ENCODE results near the gene SNX13. TPM values are rescaled to one million over a fixed set of nuclear protein-coding genes. Genes with fewer than 3 reads are reported as not detected.

SNX13 gene
- polyA plus RNA-seq, 1 of the 3 experiments (the other 2 are of a cell fraction) = 13.0 TPM

DNA sequence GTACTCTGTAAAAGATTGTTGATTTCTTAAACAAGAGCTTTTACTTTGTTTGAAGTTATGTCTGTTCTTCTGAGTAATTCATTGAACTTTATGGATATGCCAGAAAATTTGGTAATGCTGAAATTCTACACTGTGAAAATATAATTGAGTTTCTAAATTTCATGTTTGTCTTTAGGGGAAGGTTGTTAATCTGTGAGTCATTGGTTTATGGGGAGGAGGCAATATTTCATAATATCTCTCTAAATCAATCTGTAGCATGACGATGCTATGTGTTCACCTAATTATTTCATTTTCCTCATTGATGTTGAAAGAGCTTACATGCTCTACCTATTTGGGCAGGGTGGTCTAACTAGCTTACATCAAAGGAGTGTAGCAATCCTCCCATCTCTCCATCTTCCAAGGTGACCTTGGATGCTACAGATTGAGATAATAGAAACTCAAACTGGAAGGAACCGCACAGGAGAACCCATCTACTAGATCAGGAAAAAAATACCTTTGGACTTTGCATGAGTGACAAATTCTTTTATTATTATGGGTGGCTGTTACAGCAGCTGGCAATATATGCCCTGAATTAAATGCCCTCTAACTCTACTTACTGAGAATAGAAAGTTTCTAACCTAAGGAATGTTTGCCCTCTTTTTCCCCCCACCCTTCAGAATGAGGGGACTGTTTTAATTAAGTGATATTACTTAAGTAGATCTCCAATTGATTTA, 8.4 kb upstream of the SNX13 start:
- Histone ChIP-seq H3K36me3 (replicated peaks in 1 of 2; ENCODE audit: control insufficient read depth in 1 of 2, insufficient read depth in 2 of 2, low read length in 1 of 2) (no peaks in the 10 kb centered on the region), H3K79me2 (ENCODE audit: insufficient read depth) (no peaks in the 10 kb centered on the region), H3K9me3 (no peaks in the 10 kb centered on the region), H3K4me1 (ENCODE audit: control insufficient read depth in 1 of 2, insufficient read depth in 2 of 2, low read depth in 1 of 2, low read length in 1 of 2) (no peaks in the 10 kb centered on the region), H3K4me2 (no peak overlapping the region), H2AFZ (ENCODE audit: low read depth) (no peak overlapping the region), H3K27ac (ENCODE audit: low read depth in 2 of 2, low read length in 1 of 2) (no peak overlapping the region), H3K9ac (no peak overlapping the region), H4K20me1 (ENCODE audit: insufficient read depth) (no peaks in the 10 kb centered on the region), H3K9me2 (no peaks in the 10 kb centered on the region), H3F3A (replicated peaks; ENCODE audit: insufficient read depth) (no peaks in the 10 kb centered on the region), H3K4me3 (ENCODE audit: low read depth in 2 of 2, low read length in 1 of 2) (no peak overlapping the region), H3K27me3 (ENCODE audit: insufficient read depth) (no peaks in the 10 kb centered on the region)
- TF ChIP-seq MAX (IDR thresholded peaks at IDR 0.05; ENCODE audit: low read depth) (no peak), NFIC (IDR thresholded peaks at IDR 0.05; ENCODE audit: borderline replicate concordance) (no peak), RAD21 (IDR thresholded peaks at IDR 0.05; ENCODE audit: low read length) (no peak)
- CTCF ChIA-PET = interaction anchor here (0.6 to 1.8 kb wide), 6 partner anchors 8 to 537 kb away, joined by 3 to 4 read pairs (median 3); partner anchors contain the start of gene SNX13
- POLR2A ChIA-PET = no interaction called here
- WGBS (ENCODE audit: low lambda C conversion rate) = 37% methylated on average over 2 of the region's 2 CpGs
- DNase-seq = no peak

- POLR2A ChIA-PET = no interaction called here
- Histone ChIP-seq H3K27me3 (ENCODE audit: insufficient read depth) (no peaks in the 10 kb centered on the region), H3K4me2 (no peak overlapping the region; the same call in 1 of the 2 replicates), H3F3A (replicated peaks; ENCODE audit: insufficient read depth) (no peaks in the 10 kb centered on the region), H4K20me1 (ENCODE audit: insufficient read depth) (no peaks in the 10 kb centered on the region), H3K4me1 (ENCODE audit: control insufficient read depth in 1 of 2, insufficient read depth in 2 of 2, low read depth in 1 of 2, low read length in 1 of 2) (no peaks in the 10 kb centered on the region), H3K9me3 (no peaks in the 10 kb centered on the region), H3K36me3 (replicated peaks in 1 of 2; ENCODE audit: control insufficient read depth in 1 of 2, insufficient read depth in 2 of 2, low read length in 1 of 2) (no peaks in the 10 kb centered on the region), H3K27ac (ENCODE audit: low read depth in 2 of 2, low read length in 1 of 2) (no peak overlapping the region), H3K4me3 (ENCODE audit: low read depth in 2 of 2, low read length in 1 of 2) (no peak overlapping the region), H3K79me2 (ENCODE audit: insufficient read depth) (no peaks in the 10 kb centered on the region), H3K9ac (no peak overlapping the region), H2AFZ (ENCODE audit: low read depth) (peak overlapping the region; percentile 6; the same call in 1 of the 2 replicates), H3K9me2 (no peaks in the 10 kb centered on the region)
- WGBS (ENCODE audit: low lambda C conversion rate) = 4% methylated on average over 2 of the region's 2 CpGs
- TF ChIP-seq MEF2A (IDR thresholded peaks at IDR 0.05; ENCODE audit: borderline replicate concordance, low read depth) (no peak), GABPA (IDR thresholded peaks at IDR 0.05; ENCODE audit: low read depth) (no peak), MAX (IDR thresholded peaks at IDR 0.05; ENCODE audit: low read depth) (no peak), RAD21 (IDR thresholded peaks at IDR 0.05; ENCODE audit: low read length) (no peak), NRF1 (IDR thresholded peaks at IDR 0.05; ENCODE audit: low read depth, low read length) (no peak), EP300 (IDR thresholded peaks at IDR 0.05; ENCODE audit: borderline replicate concordance in 1 of 2, low read depth in 1 of 2, low read length in 1 of 2) (no peak), JUND (IDR thresholded peaks at IDR 0.05) (no peak), RFX5 (IDR thresholded peaks at IDR 0.05; ENCODE audit: low read length) (no peak), RCOR1 (IDR thresholded peaks at IDR 0.05; ENCODE audit: low read length) (no peak), YY1 (IDR thresholded peaks at IDR 0.05; ENCODE audit: low read depth) (no peak), IRF3 (IDR thresholded peaks at IDR 0.05; ENCODE audit: low read depth, low read length) (no peak), FOXM1 (IDR thresholded peaks at IDR 0.05; ENCODE audit: low read depth) (no peak), SIN3A (IDR thresholded peaks at IDR 0.05; ENCODE audit: borderline replicate concordance, low read depth, low read length) (no peak), PBX3 (IDR thresholded peaks at IDR 0.05) (no peak), NFIC (IDR thresholded peaks at IDR 0.05; ENCODE audit: borderline replicate concordance) (no peak), TCF12 (IDR thresholded peaks at IDR 0.05) (no peak), POLR2AphosphoS5 (IDR thresholded peaks at IDR 0.05; ENCODE audit: low read depth, low read length) (no peak)
- TF ChIP-seq, protein P1, sequence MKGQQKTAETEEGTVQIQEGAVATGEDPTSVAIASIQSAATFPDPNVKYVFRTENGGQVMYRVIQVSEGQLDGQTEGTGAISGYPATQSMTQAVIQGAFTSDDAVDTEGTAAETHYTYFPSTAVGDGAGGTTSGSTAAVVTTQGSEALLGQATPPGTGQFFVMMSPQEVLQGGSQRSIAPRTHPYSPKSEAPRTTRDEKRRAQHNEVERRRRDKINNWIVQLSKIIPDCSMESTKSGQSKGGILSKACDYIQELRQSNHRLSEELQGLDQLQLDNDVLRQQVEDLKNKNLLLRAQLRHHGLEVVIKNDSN (IDR thresholded peaks at IDR 0.05; ENCODE audit: borderline replicate concordance, low read depth) = no peak
- no peak for DNase-seq
- CTCF ChIA-PET = interaction anchor here (1.2 to 1.8 kb wide), 2 partner anchors 12 to 37 kb away, joined by 3 to 4 read pairs; no protein-coding TSS in a partner anchor
Measured at GRCh38 chr7:17947620-17948019, 7.3 kb upstream of the SNX13 start.
